Measurements from ENCODE around the gene NELFE. TPM values are rescaled to one million over a fixed set of nuclear protein-coding genes. Genes with fewer than 3 reads are reported as not detected.
"Not testable (repeated sequence)": the region's sequence is repeated elsewhere in the genome, so short reads cannot be mapped to it uniquely, and the experiment has no call there.

Gene NELFE
- total RNA-seq, 1 experiment from 2014 or later = 228 TPM

- DNase-seq (ENCODE audit: low read depth) = no peak
Observed at GRCh38 chr6:31949926-31950548, 8.7 kb downstream of the NELFE start.

- DNase-seq (ENCODE audit: low read depth) = peak; percentile 90
Observed at GRCh38 chr6:31948753-31949413, 9.9 kb downstream of the NELFE start.

DNA sequence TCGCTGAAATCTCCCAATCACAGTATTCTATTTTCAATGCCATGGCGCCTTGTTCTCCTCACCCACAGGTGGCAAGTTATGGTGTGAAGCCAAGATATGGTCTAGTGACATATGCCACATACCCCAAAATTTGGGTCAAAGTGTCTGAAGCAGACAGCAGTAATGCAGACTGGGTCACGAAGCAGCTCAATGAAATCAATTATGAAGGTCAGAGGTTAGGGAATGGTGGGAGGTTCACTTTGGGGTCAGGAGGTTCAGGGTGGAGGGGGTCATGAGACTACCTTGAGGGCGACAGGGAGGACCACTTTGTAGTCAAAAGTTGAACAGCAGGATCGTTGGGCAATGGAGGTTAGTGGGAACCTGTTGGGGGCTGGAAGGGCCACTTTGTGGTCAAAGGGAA lies 10.5 kb downstream of the NELFE start:
- DNase-seq (ENCODE audit: low read depth) = no peak

DNA sequence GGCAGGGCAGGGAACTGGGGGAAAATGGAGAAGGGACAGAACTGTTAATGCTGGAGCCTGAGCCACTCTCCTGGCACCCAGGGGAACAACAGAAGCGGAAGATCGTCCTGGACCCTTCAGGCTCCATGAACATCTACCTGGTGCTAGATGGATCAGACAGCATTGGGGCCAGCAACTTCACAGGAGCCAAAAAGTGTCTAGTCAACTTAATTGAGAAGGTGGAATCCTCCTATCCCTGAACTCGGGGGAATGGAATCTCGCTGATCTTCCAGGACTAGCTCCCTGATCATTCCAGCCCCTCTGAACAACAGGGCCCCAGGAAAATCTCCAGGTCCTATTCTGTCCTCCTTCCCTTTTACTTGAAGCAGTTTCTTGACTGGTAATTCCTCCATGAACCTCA lies 10.9 kb downstream of the NELFE start:
- DNase-seq (ENCODE audit: low read depth) = no peak

GRCh38 chr6:31947070-31947675 lies 11.6 kb downstream of the NELFE start:
- no peak for DNase-seq (ENCODE audit: low read depth)

GRCh38 chr6:31946370-31946885 lies 12.3 kb downstream of the NELFE start:
- no peak for DNase-seq (ENCODE audit: low read depth)

DNA sequence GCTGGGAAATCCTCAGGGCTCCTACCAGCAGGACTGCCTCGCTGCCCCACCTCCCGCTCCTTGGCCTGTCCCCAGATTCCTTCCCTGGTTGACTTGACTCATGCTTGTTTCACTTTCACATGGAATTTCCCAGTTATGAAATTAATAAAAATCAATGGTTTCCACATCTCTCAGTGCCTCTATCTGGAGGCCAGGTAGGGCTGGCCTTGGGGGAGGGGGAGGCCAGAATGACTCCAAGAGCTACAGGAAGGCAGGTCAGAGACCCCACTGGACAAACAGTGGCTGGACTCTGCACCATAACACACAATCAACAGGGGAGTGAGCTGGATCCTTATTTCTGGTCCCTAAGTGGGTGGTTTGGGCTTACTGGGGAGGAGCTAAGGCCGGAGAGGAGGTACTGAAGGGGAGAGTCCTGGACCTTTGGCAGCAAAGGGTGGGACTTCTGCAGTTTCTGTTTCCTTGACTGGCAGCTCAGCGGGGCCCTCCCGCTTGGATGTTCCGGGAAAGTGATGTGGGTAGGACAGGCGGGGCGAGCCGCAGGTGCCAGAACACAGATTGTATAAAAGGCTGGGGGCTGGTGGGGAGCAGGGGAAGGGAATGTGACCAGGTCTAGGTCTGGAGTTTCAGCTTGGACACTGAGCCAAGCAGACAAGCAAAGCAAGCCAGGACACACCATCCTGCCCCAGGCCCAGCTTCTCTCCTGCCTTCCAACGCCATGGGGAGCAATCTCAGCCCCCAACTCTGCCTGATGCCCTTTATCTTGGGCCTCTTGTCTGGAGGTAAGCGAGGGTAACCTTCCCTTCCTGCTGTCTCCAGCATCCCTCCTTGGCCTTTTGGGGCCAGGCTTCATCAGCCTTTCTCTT lies 13.0 kb downstream of the NELFE start, which contains the start of gene CFB:
TSS of gene CFB (plus strand) at position 589 of the 863 bp plus-strand sequence. CDS start at position 716, 127 bp downstream.
- peak; percentile 95 for DNase-seq (ENCODE audit: low read depth)

DNA sequence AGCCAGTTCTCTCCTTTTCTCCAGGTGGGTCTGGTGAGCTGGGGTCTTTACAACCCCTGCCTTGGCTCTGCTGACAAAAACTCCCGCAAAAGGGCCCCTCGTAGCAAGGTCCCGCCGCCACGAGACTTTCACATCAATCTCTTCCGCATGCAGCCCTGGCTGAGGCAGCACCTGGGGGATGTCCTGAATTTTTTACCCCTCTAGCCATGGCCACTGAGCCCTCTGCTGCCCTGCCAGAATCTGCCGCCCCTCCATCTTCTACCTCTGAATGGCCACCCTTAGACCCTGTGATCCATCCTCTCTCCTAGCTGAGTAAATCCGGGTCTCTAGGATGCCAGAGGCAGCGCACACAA lies 13.6 kb downstream of the NELFE start:
- no peak for DNase-seq (ENCODE audit: low read depth)

DNA sequence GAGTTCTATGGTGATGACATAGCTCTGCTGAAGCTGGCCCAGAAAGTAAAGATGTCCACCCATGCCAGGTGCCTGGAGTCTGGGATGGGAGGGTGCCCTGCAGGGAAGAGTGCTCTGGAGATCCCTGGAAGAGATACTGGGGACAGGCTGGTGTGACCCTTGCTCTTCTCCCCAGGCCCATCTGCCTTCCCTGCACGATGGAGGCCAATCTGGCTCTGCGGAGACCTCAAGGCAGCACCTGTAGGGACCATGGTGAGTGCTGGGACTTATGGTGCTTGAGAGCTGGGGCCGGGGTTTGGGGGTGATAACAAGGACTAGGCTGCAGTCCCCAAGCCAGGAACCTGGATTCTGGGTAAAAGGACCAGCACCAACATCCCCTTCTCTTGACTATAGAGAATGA lies 15.0 kb downstream of the NELFE start:
- DNase-seq (ENCODE audit: low read depth) = no peak

DNA sequence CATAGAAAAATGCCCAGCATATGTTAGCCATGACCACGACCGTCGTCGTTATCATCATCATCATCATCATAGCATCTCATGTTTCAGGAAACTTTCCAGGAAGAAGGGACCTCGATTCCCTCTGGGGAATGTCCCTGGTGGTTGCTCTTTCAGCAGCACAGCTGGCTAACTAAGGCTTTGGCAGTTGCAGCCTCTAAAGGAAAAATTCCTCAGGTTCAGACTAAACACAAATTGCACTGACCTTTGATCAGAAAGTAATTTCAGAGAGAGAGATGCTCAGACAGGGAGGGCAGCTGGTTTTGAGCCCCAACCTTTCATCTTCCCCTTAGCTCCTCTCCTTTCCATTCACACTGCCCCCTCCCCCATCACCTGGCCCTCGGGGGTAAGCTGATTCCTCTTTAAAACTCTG lies 18.5 kb downstream of the NELFE start:
- peak; percentile 67 for DNase-seq (ENCODE audit: low read depth)

- no peak for DNase-seq (ENCODE audit: low read depth)
Observed at GRCh38 chr6:31935823-31936222, 22.9 kb downstream of the NELFE start.

DNA sequence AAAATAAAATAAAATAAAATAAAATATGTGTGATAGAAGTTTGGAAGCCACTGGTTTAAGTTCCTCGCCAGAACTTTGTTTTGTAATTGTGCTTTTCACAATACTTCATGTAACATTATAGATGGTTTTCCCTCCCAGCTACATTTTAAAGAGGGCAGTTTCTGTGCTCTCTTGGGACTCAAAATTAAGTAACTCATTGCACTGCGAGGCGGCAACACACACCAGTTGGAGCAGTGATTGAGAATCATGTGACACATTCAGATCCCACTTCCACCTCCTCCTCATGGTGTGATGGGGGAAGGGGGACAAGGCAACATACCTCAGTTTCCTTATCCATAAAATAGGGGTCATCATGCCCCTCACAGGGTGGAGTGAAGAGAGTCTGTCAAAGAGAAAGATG lies 23.8 kb downstream of the NELFE start:
- no peak for DNase-seq (ENCODE audit: low read depth)

GRCh38 chr6:31933537-31933936 lies 25.2 kb downstream of the NELFE start:
- no peak for DNase-seq (ENCODE audit: low read depth)

DNA sequence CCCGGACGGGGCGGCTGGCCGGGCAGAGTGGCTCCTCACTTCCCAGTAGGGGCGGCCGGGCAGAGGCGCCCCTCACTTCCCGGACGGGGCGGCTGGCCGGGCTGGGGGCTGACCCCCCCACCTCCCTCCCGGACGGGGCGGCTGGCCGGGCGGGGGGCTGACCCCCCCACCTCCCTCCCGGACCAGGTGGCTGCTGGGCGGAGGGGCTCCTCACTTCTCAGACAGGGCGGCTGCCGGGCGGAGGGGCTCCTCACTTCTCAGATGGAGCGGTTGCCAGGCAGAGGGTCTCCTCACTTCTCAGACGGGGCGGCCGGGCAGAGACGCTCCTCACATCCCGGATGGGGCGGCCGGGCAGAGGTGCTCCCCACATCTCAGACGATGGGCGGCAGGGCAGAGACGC lies 26.6 kb downstream of the NELFE start:
- DNase-seq (ENCODE audit: low read depth) = not testable (repeated sequence)

GRCh38 chr6:31930962-31931361 lies 27.8 kb downstream of the NELFE start:
- DNase-seq (ENCODE audit: low read depth) = no peak

GRCh38 chr6:31928672-31928939 lies 30.2 kb downstream of the NELFE start:
- DNase-seq (ENCODE audit: low read depth) = no peak

DNA sequence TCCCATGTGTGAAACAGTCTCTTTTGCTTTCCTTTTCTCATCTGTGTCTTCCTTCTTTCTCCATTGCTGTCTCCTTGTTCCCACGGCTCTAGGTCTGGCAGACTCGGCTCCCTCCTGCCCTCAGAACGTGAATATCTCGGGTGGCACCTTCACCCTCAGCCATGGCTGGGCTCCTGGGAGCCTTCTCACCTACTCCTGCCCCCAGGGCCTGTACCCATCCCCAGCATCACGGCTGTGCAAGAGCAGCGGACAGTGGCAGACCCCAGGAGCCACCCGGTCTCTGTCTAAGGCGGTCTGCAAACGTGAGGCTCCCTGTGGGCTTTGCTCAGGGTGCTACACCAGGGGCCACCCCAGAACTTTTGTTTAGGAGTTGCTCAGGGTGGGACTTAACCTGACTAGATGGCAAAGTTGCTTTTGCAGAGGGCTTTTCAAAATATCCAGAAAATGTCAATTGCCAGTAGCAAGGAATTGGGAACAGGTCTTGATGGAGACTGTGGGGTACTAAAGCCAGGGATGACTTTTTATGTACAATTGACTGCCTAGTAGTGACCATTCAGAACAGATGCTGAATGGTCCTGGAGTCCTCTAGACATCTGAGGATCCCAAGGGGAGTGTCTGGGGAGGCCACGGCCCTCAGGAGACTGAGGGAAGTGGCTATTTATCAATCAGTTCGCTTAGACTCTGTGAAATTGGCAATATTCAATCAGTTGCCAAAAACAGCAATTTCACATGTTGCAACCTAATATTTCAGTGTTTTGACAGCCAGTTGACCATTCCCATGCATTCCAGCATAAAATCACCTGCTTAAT lies 30.7 kb downstream of the NELFE start:
- no peak for DNase-seq (ENCODE audit: low read depth)

DNA sequence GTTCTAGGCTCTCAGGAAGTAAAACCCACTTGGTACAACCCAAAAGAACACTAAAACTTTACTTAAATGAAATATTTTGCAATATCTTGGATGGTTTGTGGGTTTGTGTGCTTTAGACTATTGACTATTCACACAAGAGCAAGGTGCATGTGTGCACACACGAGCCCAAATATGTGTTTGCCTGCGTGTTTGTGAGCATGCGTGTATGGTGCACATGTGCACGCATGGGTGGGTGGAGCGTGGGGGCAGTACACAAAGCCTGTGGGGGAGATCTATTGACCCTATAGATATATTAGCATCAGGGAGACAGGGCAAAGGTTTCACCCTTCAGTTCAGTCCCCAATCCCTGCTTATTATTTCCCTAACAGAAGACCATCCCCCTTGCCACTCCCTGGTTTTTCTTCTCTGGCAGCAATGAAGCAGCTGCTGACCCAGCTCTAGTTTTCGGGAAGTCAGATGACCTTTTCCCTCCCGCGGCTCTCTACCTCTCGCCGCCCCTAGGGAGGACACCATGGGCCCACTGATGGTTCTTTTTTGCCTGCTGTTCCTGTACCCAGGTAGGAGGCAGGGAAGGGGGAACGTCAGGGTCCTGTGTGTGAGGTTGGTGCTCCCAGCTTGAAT lies 31.4 kb downstream of the NELFE start, which contains the start of gene C2:
TSS of gene C2 (plus strand) at position 476 of the 621 bp plus-strand sequence. CDS start at position 512, 36 bp downstream.
- DNase-seq (ENCODE audit: low read depth) = no peak

GRCh38 chr6:31922942-31923341 lies 35.8 kb downstream of the NELFE start:
- peak; percentile 30 for DNase-seq (ENCODE audit: low read depth)

- DNase-seq (ENCODE audit: low read depth) = no peak
Observed at GRCh38 chr6:31920811-31921210, 38.0 kb downstream of the NELFE start.

All from M059J (cell line).